PFSK-1 (cell line): ENCODE measurements around the gene TTLL11.

ENCODE experiments used
- FOXP2 ChIP-seq: optimal IDR thresholded peaks from 2 replicates; pipeline ENCODE3; 2011; ENCODE audit warnings: borderline replicate concordance, control low read depth, inconsistent platforms; ENCODE audit not compliant: insufficient read depth; ENCODE audit errors: extremely low read length, extremely low read depth
- POLR2AphosphoS5 ChIP-seq: IDR thresholded peaks from 2 replicates; pipeline ENCODE4 v1.6.1; 2012; ENCODE audit warnings: low read depth, mild to moderate bottlenecking, control low read depth, low read length, moderate library complexity
- SIN3A ChIP-seq: IDR thresholded peaks from 2 replicates; pipeline ENCODE4 v1.6.1; 2012; ENCODE audit warnings: mild to moderate bottlenecking, low read length, moderate library complexity, borderline replicate concordance; ENCODE audit not compliant: insufficient read depth
- TAF1 ChIP-seq: IDR thresholded peaks from 2 replicates; pipeline ENCODE4 v1.6.1; 2012; ENCODE audit warnings: low read length, control low read depth, borderline replicate concordance; ENCODE audit not compliant: insufficient read depth
- TF ChIP-seq, protein P1 (sequence below), 2 experiments: IDR thresholded peaks; 2 replicates each; pipeline versions ENCODE4 v1.6.1 to v1.8.0; 2011 to 2012; ENCODE audit warnings: low read depth in 2 of 2, low read length in 2 of 2, control low read depth in 1 of 2, inconsistent platforms in 1 of 2, mild to moderate bottlenecking in 1 of 2, moderate library complexity in 1 of 2; ENCODE audit not compliant: insufficient read depth in 1 of 2

DNA sequence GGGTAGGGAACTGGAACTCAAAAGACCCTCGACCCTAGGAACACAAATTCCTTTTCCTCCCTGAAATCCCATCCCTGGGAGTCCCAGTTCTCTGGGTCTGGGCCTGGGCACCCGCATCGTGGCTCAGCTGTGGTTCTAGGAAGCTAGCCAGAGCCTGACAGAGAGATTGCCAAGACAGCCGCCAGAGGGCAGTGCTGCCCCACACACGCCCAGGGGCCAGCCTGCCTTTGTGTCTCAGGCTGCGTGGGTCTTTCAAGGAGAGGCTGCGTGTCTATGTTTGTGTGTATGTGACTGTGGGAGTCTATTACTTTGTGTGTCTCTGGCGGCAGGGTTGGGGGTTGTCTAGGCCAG, 32.0 kb upstream of the TTLL11 start:
- TF ChIP-seq TAF1 (no peak), SIN3A (no peak), POLR2AphosphoS5 (no peak), FOXP2 (peak; percentile 31)
- TF ChIP-seq, protein P1, sequence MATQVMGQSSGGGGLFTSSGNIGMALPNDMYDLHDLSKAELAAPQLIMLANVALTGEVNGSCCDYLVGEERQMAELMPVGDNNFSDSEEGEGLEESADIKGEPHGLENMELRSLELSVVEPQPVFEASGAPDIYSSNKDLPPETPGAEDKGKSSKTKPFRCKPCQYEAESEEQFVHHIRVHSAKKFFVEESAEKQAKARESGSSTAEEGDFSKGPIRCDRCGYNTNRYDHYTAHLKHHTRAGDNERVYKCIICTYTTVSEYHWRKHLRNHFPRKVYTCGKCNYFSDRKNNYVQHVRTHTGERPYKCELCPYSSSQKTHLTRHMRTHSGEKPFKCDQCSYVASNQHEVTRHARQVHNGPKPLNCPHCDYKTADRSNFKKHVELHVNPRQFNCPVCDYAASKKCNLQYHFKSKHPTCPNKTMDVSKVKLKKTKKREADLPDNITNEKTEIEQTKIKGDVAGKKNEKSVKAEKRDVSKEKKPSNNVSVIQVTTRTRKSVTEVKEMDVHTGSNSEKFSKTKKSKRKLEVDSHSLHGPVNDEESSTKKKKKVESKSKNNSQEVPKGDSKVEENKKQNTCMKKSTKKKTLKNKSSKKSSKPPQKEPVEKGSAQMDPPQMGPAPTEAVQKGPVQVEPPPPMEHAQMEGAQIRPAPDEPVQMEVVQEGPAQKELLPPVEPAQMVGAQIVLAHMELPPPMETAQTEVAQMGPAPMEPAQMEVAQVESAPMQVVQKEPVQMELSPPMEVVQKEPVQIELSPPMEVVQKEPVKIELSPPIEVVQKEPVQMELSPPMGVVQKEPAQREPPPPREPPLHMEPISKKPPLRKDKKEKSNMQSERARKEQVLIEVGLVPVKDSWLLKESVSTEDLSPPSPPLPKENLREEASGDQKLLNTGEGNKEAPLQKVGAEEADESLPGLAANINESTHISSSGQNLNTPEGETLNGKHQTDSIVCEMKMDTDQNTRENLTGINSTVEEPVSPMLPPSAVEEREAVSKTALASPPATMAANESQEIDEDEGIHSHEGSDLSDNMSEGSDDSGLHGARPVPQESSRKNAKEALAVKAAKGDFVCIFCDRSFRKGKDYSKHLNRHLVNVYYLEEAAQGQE (IDR thresholded peaks at IDR 0.05; ENCODE audit: insufficient read depth in 1 of 2, low read depth in 2 of 2, low read length in 2 of 2), result no peak
